ENCODE measurements around the gene OBSL1. TPM values are rescaled to one million over a fixed set of nuclear protein-coding genes. Genes with fewer than 3 reads are reported as not detected.

OBSL1 gene
- total and polyA plus RNA-seq, 2 donors (not counting 1 experiment from before 2014, with no cell fraction given): not detected

- no peak overlapping the region for H3K4me3 ChIP-seq (ENCODE audit: control extremely low read depth in 1 of 5, extremely low read depth in 1 of 5, insufficient read depth in 1 of 5, low read depth in 2 of 5, low read length in 4 of 5)
- intact Hi-C loops (cut with micrococcal nuclease): no loop called here
- no peaks in the 10 kb centered on the region for H4K20me1 ChIP-seq (ENCODE audit: control insufficient read depth, insufficient read depth, low read length, poor library complexity, severe bottlenecking)
- no peaks in the 10 kb centered on the region for H3K79me2 ChIP-seq (ENCODE audit: control insufficient read depth, insufficient read depth, low read length)
- TF ChIP-seq, protein P1, sequence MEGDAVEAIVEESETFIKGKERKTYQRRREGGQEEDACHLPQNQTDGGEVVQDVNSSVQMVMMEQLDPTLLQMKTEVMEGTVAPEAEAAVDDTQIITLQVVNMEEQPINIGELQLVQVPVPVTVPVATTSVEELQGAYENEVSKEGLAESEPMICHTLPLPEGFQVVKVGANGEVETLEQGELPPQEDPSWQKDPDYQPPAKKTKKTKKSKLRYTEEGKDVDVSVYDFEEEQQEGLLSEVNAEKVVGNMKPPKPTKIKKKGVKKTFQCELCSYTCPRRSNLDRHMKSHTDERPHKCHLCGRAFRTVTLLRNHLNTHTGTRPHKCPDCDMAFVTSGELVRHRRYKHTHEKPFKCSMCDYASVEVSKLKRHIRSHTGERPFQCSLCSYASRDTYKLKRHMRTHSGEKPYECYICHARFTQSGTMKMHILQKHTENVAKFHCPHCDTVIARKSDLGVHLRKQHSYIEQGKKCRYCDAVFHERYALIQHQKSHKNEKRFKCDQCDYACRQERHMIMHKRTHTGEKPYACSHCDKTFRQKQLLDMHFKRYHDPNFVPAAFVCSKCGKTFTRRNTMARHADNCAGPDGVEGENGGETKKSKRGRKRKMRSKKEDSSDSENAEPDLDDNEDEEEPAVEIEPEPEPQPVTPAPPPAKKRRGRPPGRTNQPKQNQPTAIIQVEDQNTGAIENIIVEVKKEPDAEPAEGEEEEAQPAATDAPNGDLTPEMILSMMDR (IDR thresholded peaks at IDR 0.05): no peak
- no peak for TF ChIP-seq EZH2 (IDR thresholded peaks at IDR 0.05; ENCODE audit: borderline replicate concordance, insufficient read depth, low read depth, low read length, poor library complexity, severe bottlenecking)
- Mint-ChIP-seq H3K27me3 (peaks cover 23% of the 10 kb centered on the region), H3K4me3 (no peak overlapping the region), H3K4me1 (peaks cover 17% of the 10 kb centered on the region), H3K27ac (no peak overlapping the region), H3K9me3 (ENCODE audit: insufficient read depth) (no peaks in the 10 kb centered on the region)
- ChIA-PET CTCF (interaction anchor here (0.6 to 1.0 kb wide), 2 partner anchors 8 to 23 kb away, joined by 3 to 5 read pairs; no protein-coding TSS in a partner anchor), POLR2A (no interaction called here)
- H2AFZ ChIP-seq (ENCODE audit: insufficient read depth, low read depth, low read length, poor library complexity, severe bottlenecking): no peak overlapping the region
- H3K4me1 ChIP-seq (ENCODE audit: control insufficient read depth in 2 of 2, insufficient read depth in 2 of 2, low read length in 2 of 2): peaks cover 18% of the 10 kb centered on the region in 2 donors
- DNase-seq: no peak
- H3K4me2 ChIP-seq (replicated peaks; ENCODE audit: low read depth, low read length, poor library complexity, severe bottlenecking): no peak overlapping the region
- no peaks in the 10 kb centered on the region for H3K36me3 ChIP-seq (replicated peaks in 1 of 2; ENCODE audit: control extremely low read depth in 1 of 2, control insufficient read depth in 1 of 2, extremely low read depth in 1 of 2, insufficient read depth in 2 of 2, low read length in 1 of 2)
- no peak overlapping the region for H3K27ac ChIP-seq (ENCODE audit: low read length in 2 of 2)
- peaks cover 0 to 12% (median 0%) of the 10 kb centered on the region in 3 donors for H3K9me3 ChIP-seq (ENCODE audit: control extremely low read depth in 1 of 3, control insufficient read depth in 2 of 3, insufficient read depth in 1 of 3, low read length in 2 of 3)
- H3K27me3 ChIP-seq (replicated peaks in 1 of 4; ENCODE audit: control extremely low read depth in 1 of 4, control insufficient read depth in 3 of 4, insufficient read depth in 4 of 4, low read length in 3 of 4): peaks cover 0 to 66% (median 12%) of the 10 kb centered on the region in 4 experiments
- no peak for ATAC-seq (ENCODE audit: low read depth)
- no peak overlapping the region for H3K9ac ChIP-seq (ENCODE audit: low read length)
- 76% methylated on average over 7 of the region's 15 CpGs for WGBS (ENCODE audit: insufficient coverage)
Measured at GRCh38 chr2:219537657-219538488, 33.5 kb downstream of the OBSL1 start.

GRCh38 chr2:219536967-219537366 is 34.4 kb downstream of the OBSL1 start:
- Histone ChIP-seq H3K4me1 (ENCODE audit: control insufficient read depth in 2 of 2, insufficient read depth in 2 of 2, low read length in 2 of 2) (peaks cover 9% of the 10 kb centered on the region in 2 donors), H3K79me2 (ENCODE audit: control insufficient read depth, insufficient read depth, low read length) (no peaks in the 10 kb centered on the region), H3K4me2 (replicated peaks; ENCODE audit: low read depth, low read length, poor library complexity, severe bottlenecking) (no peak overlapping the region), H2AFZ (ENCODE audit: insufficient read depth, low read depth, low read length, poor library complexity, severe bottlenecking) (no peak overlapping the region), H3K9me3 (ENCODE audit: control extremely low read depth in 1 of 3, control insufficient read depth in 2 of 3, insufficient read depth in 1 of 3, low read length in 2 of 3) (peaks cover 0 to 7% (median 0%) of the 10 kb centered on the region in 3 donors), H3K27ac (ENCODE audit: low read length in 2 of 2) (no peak overlapping the region), H3K27me3 (replicated peaks in 1 of 4; ENCODE audit: control extremely low read depth in 1 of 4, control insufficient read depth in 3 of 4, insufficient read depth in 4 of 4, low read length in 3 of 4) (peaks cover 0 to 61% (median 8%) of the 10 kb centered on the region in 4 experiments), H3K36me3 (replicated peaks in 1 of 2; ENCODE audit: control extremely low read depth in 1 of 2, control insufficient read depth in 1 of 2, extremely low read depth in 1 of 2, insufficient read depth in 2 of 2, low read length in 1 of 2) (no peaks in the 10 kb centered on the region), H3K9ac (ENCODE audit: low read length) (no peak overlapping the region), H3K4me3 (ENCODE audit: control extremely low read depth in 1 of 5, extremely low read depth in 1 of 5, insufficient read depth in 1 of 5, low read depth in 2 of 5, low read length in 4 of 5) (no peak overlapping the region), H4K20me1 (ENCODE audit: control insufficient read depth, insufficient read depth, low read length, poor library complexity, severe bottlenecking) (no peaks in the 10 kb centered on the region)
- no peak for DNase-seq
- H3K27me3 Mint-ChIP-seq: peaks cover 27% of the 10 kb centered on the region
- TF ChIP-seq EZH2 (IDR thresholded peaks at IDR 0.05; ENCODE audit: borderline replicate concordance, insufficient read depth, low read depth, low read length, poor library complexity, severe bottlenecking): no peak
- TF ChIP-seq, protein P1 (IDR thresholded peaks at IDR 0.05): no peak
- H3K27ac Mint-ChIP-seq: no peak overlapping the region
- ATAC-seq (ENCODE audit: low read depth): no peak
- no peak overlapping the region for H3K4me3 Mint-ChIP-seq
- peaks cover 8% of the 10 kb centered on the region for H3K4me1 Mint-ChIP-seq
- ChIA-PET CTCF (interaction anchor here (1.1 kb wide), 1 partner anchor 42 kb away, joined by 3 read pairs; no protein-coding TSS in a partner anchor), POLR2A (no interaction called here)
- WGBS (ENCODE audit: insufficient coverage): 75% methylated on average over 9 of the region's 9 CpGs
- no peaks in the 10 kb centered on the region for H3K9me3 Mint-ChIP-seq (ENCODE audit: insufficient read depth)
- intact Hi-C loops (cut with micrococcal nuclease): no loop called here
